Measurements from ENCODE around the gene NUP58.

- TF ChIP-seq CTCF (IDR thresholded peaks at IDR 0.05; ENCODE audit: borderline replicate concordance, extremely low read depth, low read length, poor library complexity, severe bottlenecking): no peak
- TF ChIP-seq EZH2 (IDR thresholded peaks at IDR 0.05; ENCODE audit: borderline replicate concordance, low read depth, low read length, severe bottlenecking): no peak
These were observed 51.4 kb downstream of the NUP58 start for GRCh38 chr13:25352806-25353205.
